ENCODE data around the gene ADCY2.

ADCY2 gene

DNA sequence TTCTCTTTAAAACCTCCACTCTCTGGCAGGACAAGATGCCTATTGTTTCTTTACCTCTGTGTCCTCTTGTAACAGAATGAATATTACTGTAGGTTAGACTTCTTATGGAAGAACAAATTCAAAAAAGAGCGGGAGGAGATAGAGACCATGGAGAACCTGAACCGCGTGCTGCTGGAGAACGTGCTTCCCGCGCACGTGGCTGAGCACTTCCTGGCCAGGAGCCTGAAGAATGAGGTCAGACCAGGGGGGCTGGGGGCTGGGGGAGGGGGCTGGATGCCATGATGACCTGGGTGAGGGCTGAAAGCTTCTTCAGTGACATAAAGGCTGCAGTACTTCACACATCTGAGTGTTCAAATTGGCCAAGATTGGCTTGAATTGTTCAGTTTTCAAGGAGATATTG is 393.6 kb downstream of the ADCY2 start:
- H3K4me3 ChIP-seq (ENCODE audit: low read depth, low read length) = no peak overlapping the region
- TF ChIP-seq, protein P1, sequence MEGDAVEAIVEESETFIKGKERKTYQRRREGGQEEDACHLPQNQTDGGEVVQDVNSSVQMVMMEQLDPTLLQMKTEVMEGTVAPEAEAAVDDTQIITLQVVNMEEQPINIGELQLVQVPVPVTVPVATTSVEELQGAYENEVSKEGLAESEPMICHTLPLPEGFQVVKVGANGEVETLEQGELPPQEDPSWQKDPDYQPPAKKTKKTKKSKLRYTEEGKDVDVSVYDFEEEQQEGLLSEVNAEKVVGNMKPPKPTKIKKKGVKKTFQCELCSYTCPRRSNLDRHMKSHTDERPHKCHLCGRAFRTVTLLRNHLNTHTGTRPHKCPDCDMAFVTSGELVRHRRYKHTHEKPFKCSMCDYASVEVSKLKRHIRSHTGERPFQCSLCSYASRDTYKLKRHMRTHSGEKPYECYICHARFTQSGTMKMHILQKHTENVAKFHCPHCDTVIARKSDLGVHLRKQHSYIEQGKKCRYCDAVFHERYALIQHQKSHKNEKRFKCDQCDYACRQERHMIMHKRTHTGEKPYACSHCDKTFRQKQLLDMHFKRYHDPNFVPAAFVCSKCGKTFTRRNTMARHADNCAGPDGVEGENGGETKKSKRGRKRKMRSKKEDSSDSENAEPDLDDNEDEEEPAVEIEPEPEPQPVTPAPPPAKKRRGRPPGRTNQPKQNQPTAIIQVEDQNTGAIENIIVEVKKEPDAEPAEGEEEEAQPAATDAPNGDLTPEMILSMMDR (IDR thresholded peaks at IDR 0.05; ENCODE audit: low read depth, low read length) = no peak

DNA sequence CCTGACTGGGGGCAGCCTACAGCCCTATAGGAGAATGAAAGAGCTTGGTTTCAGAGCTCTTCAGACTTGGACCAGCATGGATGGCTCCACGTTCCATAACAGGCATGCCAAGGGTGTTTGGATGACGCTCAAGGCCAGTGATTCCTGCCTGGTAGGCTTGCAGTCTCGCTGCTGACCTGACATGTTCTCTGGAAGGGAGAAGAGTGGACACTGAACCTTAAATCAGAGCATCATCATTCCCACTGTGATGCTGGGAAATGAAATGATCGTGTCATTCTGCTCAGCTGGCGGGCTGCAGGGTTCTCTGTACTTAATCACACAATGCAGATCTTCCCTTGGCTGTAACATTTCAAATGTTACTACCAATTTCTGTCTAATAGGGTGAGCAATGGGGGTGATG is 398.0 kb downstream of the ADCY2 start:
- TF ChIP-seq, protein P1 (IDR thresholded peaks at IDR 0.05; ENCODE audit: low read depth, low read length) = no peak
- H3K4me3 ChIP-seq (ENCODE audit: low read depth, low read length) = no peak overlapping the region

DNA sequence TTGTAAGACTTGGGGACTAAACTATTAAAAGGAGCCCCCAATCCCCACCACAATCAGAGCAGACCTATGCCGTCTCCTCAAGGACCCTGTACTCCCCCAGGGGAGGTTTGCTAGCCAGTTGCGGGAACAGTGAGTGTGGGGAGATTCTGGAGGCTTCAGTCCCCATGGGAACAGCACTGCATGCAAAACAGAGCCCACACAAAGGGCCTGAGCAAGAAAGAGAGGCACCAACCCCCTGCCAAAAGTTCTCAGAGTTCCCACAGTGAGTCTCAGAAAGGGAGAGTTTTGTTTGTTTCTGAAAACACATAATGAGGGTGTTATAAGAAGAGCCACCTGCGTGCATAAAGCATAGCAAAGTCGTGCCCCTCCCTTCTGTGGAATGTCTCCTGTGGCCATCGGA is 398.4 kb downstream of the ADCY2 start:
- TF ChIP-seq, protein P1 (IDR thresholded peaks at IDR 0.05; ENCODE audit: low read depth, low read length) = no peak

DNA sequence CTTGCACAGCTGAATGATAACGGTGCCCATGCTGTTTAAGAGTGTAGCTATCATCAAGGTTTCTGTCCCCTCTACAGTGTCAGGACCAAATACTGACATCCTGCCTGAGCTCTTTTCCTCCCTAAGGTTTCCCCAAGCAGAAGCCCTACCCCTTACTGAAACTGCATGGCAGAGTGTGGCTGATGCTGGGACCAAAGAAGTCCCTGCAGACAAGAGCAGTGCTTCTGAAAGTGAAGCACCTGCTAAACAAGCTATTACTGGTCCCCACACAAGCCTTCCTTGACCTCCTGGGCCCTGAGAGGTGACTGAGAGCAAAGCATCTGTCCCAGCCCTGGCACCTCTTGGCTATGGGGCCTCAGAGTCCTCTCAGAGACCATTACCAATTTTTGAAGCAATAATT is 398.9 kb downstream of the ADCY2 start:
- TF ChIP-seq, protein P1 (IDR thresholded peaks at IDR 0.05; ENCODE audit: low read depth, low read length) = no peak
- H3K4me3 ChIP-seq (ENCODE audit: low read depth, low read length) = no peak overlapping the region

More for the DNA sequence above, 398.4 kb downstream of the ADCY2 start:
- no peak overlapping the region for H3K4me3 ChIP-seq (ENCODE audit: low read depth, low read length)

DNA sequence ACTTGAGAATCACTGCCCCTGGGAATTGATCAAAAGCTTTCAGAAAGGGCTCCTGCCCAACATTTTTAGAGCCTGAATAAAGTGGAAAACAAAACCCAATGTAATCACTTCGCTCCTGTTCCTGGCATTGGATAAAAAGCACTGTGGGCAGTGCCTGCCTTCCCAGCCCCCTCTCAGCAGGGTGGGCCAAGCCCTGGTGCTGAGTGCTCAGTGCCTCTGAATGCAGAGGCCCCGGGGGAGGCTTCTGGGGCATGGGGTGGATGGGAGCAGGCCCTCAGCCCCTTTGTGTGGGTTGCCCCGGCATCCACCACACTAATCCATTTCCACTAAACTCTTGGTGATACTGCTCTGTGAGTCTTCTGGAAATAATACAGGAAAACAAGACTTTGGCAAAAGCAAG is 399.4 kb downstream of the ADCY2 start:
- no peak overlapping the region for H3K4me3 ChIP-seq (ENCODE audit: low read depth, low read length)
- TF ChIP-seq, protein P1 (IDR thresholded peaks at IDR 0.05; ENCODE audit: low read depth, low read length) = no peak

DNA sequence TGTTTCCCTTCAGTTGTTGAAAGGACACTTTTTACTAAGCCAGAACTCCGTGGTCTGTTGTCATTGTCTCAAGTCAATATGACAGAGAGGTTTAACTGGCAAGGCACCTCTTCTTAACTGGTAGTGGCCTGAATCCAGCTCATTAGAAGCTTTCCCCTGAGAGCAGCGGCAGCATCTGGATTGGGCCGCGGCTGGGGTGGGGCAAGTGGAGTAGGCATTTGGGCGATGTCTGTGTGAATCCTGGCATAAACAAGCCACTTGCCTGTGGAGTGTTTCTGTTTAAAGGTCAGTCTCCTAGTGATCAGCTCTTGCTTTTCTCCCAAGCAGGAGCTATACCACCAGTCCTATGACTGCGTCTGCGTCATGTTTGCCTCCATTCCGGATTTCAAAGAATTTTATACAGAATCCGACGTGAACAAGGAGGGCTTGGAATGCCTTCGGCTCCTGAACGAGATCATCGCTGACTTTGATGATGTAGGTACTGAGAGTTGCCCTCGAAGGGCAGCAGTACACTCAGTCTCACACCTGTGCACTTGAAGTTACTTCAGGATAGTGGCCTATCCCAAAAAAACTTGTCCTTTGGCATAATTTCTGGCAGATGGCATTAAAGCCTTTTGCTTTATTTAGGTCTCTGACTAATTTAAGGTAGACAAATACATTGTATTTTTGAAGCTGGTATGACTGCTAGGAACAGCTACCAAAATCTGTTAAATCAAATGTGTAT is 406.1 kb downstream of the ADCY2 start:
- TF ChIP-seq, protein P1 (IDR thresholded peaks at IDR 0.05; ENCODE audit: low read depth, low read length) = no peak

DNA sequence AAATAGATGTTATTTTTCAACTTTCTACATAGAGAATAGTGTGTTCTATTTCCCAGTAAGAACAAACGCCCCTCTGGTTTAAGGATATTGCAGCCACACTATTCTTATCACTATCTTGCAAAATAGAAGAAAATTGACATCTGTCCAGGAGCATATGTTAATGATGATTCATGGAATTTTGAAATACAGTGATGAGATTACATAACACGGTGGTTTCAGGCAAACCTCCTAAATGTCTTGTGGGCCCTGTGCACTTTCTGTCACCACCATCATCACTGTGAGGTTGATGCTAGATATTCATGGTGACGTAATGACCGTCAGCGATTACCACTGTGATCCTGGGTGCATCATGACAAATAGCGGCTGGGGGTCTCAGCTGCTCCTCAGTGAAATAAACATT is 406.9 kb downstream of the ADCY2 start:
- TF ChIP-seq, protein P1 (IDR thresholded peaks at IDR 0.05; ENCODE audit: low read depth, low read length) = no peak
- H3K4me3 ChIP-seq (ENCODE audit: low read depth, low read length) = no peak overlapping the region

More for the DNA sequence above, 406.1 kb downstream of the ADCY2 start:
- H3K4me3 ChIP-seq (ENCODE audit: low read depth, low read length) = no peak overlapping the region
